Esophagus (tissue), 2 donors: Measurements from ENCODE around the gene SLC43A3. TPM values are rescaled to one million over a fixed set of nuclear protein-coding genes. Genes with fewer than 3 reads are reported as not detected.

Source experiments
- H3K27ac ChIP-seq, 2 donors: one replicate each; pipeline ENCODE4 v1.5.1; 2013; ENCODE audit warnings: low read depth in 2 of 2, mild to moderate bottlenecking in 2 of 2, inconsistent platforms in 1 of 2, low read length in 1 of 2, moderate library complexity in 1 of 2
- H3K27me3 ChIP-seq, 2 donors: one replicate each; pipeline ENCODE4 v1.6.1; 2013; ENCODE audit warnings: low read length in 2 of 2, control low read depth in 1 of 2, mild to moderate bottlenecking in 1 of 2; ENCODE audit not compliant: insufficient read depth in 2 of 2, control insufficient read depth in 1 of 2
- H3K36me3 ChIP-seq, 2 donors: one replicate each; pipeline ENCODE4 v1.6.1; 2013; ENCODE audit warnings: low read length in 1 of 2; ENCODE audit not compliant: control insufficient read depth in 2 of 2, insufficient read depth in 2 of 2
- H3K4me1 ChIP-seq, 2 donors: one replicate each; pipeline ENCODE4 v1.6.1; 2013; ENCODE audit warnings: low read length in 1 of 2; ENCODE audit not compliant: control insufficient read depth in 2 of 2, insufficient read depth in 2 of 2
- H3K4me3 ChIP-seq, 2 donors: one replicate each; pipeline ENCODE4 v1.5.1; 2013; ENCODE audit warnings: low read length in 2 of 2, mild to moderate bottlenecking in 2 of 2, low read depth in 1 of 2, moderate library complexity in 1 of 2
- H3K9me3 ChIP-seq, 2 donors: one replicate each; pipeline ENCODE4 v1.6.1; 2013; ENCODE audit warnings: mild to moderate bottlenecking in 2 of 2, low read depth in 1 of 2, low read length in 1 of 2, moderate library complexity in 1 of 2; ENCODE audit not compliant: control insufficient read depth in 2 of 2, insufficient read depth in 1 of 2
- WGBS, 2 donors: extraction: QIAGEN DNeasy Blood & Tissue Kit; methylation state at CpG; one replicate each; pipeline ENCODE4 v1.1.7; 2013; 5-methylcytosine and 5-hydroxymethylcytosine counted together
- polyA plus RNA-seq, 2 donors: library from polyadenylated mRNA; stranded (reverse); fragments of 200-250 nt; gene quantifications; one replicate each; pipeline ENCODE4 v1.2.3, GENCODE V29; 2013
- donor health status: healthy with polysubstance abuse.
- donor health status: Bipolar disorder and iron deficiency.

Gene SLC43A3
- polyA plus RNA-seq, 2 donors, result 24.0 to 28.9 TPM

GRCh38 chr11:57399972-57400578, 26.8 kb downstream of the SLC43A3 start:
- Histone ChIP-seq H3K27ac (no peak overlapping the region), H3K4me3 (no peak overlapping the region), H3K9me3 (no peaks in the 10 kb centered on the region), H3K36me3 (no peaks in the 10 kb centered on the region), H3K4me1 (no peaks in the 10 kb centered on the region), H3K27me3 (no peaks in the 10 kb centered on the region)
- 78 to 81% methylated on average over 4 of the region's 4 CpGs for WGBS, 2 donors

- Histone ChIP-seq H3K27me3 (no peaks in the 10 kb centered on the region), H3K4me1 (no peaks in the 10 kb centered on the region), H3K4me3 (no peak overlapping the region), H3K27ac (no peak overlapping the region), H3K36me3 (no peaks in the 10 kb centered on the region), H3K9me3 (no peaks in the 10 kb centered on the region)
- WGBS, 2 donors, result 80 to 81% methylated on average over 5 of the region's 5 CpGs
Measured at GRCh38 chr11:57399221-57399620, 27.7 kb downstream of the SLC43A3 start.

GRCh38 chr11:57397394-57397990, 29.4 kb downstream of the SLC43A3 start:
- Histone ChIP-seq H3K36me3 (no peaks in the 10 kb centered on the region), H3K4me3 (no peak overlapping the region), H3K9me3 (no peaks in the 10 kb centered on the region), H3K27ac (no peak overlapping the region), H3K4me1 (no peaks in the 10 kb centered on the region), H3K27me3 (no peaks in the 10 kb centered on the region)
- WGBS, 2 donors, result 87 to 89% methylated on average over 4 of the region's 4 CpGs

GRCh38 chr11:57396744-57397143, 30.2 kb downstream of the SLC43A3 start:
- Histone ChIP-seq H3K4me3 (no peak overlapping the region), H3K4me1 (no peaks in the 10 kb centered on the region), H3K36me3 (no peaks in the 10 kb centered on the region), H3K27me3 (no peaks in the 10 kb centered on the region), H3K27ac (no peak overlapping the region), H3K9me3 (no peaks in the 10 kb centered on the region)
- whole genome bisulfite sequencing, 2 donors, result 67 to 74% methylated on average over 2 of the region's 2 CpGs

- Histone ChIP-seq H3K4me1 (no peaks in the 10 kb centered on the region), H3K27ac (no peak overlapping the region)
- 88% methylated on average over 11 of the region's 11 CpGs for WGBS, 2 donors
Measured at GRCh38 chr11:57395905-57396623, 30.9 kb downstream of the SLC43A3 start.

GRCh38 chr11:57394203-57394965, 32.5 kb downstream of the SLC43A3 start:
- Histone ChIP-seq H3K4me1 (no peaks in the 10 kb centered on the region), H3K36me3 (no peaks in the 10 kb centered on the region), H3K4me3 (no peak overlapping the region), H3K27me3 (no peaks in the 10 kb centered on the region), H3K27ac (no peak overlapping the region), H3K9me3 (no peaks in the 10 kb centered on the region)
- 76 to 84% methylated on average over 4 of the region's 4 CpGs for WGBS, 2 donors

More at GRCh38 chr11:57395905-57396623, 30.9 kb downstream of the SLC43A3 start:
- H3K9me3 ChIP-seq, result no peaks in the 10 kb centered on the region
- no peaks in the 10 kb centered on the region for H3K27me3 ChIP-seq
- H3K36me3 ChIP-seq, result no peaks in the 10 kb centered on the region
- H3K4me3 ChIP-seq, result no peak overlapping the region

- 84 to 95% methylated on average over 4 of the region's 4 CpGs for WGBS, 2 donors
- Histone ChIP-seq H3K4me1 (no peaks in the 10 kb centered on the region), H3K36me3 (no peaks in the 10 kb centered on the region), H3K9me3 (no peaks in the 10 kb centered on the region), H3K27ac (no peak overlapping the region), H3K27me3 (no peaks in the 10 kb centered on the region), H3K4me3 (no peak overlapping the region)
Measured at GRCh38 chr11:57392763-57393105, 34.2 kb downstream of the SLC43A3 start.

GRCh38 chr11:57392066-57392762, 34.7 kb downstream of the SLC43A3 start:
- 85% methylated on average over 8 of the region's 8 CpGs for WGBS, 2 donors
- H3K4me3 ChIP-seq, result no peak overlapping the region
- H3K36me3 ChIP-seq, result no peaks in the 10 kb centered on the region
- no peaks in the 10 kb centered on the region for H3K4me1 ChIP-seq
- H3K27me3 ChIP-seq, result no peaks in the 10 kb centered on the region
- H3K9me3 ChIP-seq, result no peaks in the 10 kb centered on the region
- no peak overlapping the region for H3K27ac ChIP-seq

GRCh38 chr11:57391539-57391938, 35.4 kb downstream of the SLC43A3 start:
- H3K9me3 ChIP-seq, result no peaks in the 10 kb centered on the region
- H3K4me1 ChIP-seq, result no peaks in the 10 kb centered on the region
- H3K27me3 ChIP-seq, result no peaks in the 10 kb centered on the region
- WGBS, 2 donors, result 67 to 81% methylated on average over 2 of the region's 2 CpGs
- no peaks in the 10 kb centered on the region for H3K36me3 ChIP-seq
- no peak overlapping the region for H3K27ac ChIP-seq
- no peak overlapping the region for H3K4me3 ChIP-seq
